Anterior cingulate cortex (tissue), 58 donors: ENCODE measurements around the gene KLHL35.
"Not testable (repeated sequence)": the region's sequence is repeated elsewhere in the genome, so short reads cannot be mapped to it uniquely, and the experiment has no call there.

Experiments used
- DNase-seq, 58 donors: peaks; one replicate each; lab custom pipeline; 2025; lab: John Stamatoyannopoulos, UW

KLHL35 gene

DNA sequence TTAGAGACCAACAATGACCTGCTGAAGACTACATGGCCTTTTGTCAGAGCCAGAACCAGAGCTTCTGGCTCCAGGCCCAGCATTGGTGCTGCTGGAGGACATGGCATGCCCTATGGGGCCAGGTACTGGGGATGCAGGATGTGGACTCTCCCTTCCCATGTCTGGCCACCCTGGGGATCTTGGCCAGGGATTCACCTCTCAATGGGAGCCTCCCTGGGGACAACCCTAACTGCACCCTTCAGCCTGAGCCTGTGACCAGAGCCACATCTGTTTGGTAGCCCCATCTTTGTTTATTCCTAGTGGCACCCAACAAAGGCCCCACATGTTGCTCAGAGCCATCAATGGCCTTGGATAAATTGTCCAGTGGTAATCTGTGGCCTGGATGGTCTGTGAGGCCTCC is 5.8 kb downstream of the KLHL35 start:
- DNase-seq, result no peak

DNA sequence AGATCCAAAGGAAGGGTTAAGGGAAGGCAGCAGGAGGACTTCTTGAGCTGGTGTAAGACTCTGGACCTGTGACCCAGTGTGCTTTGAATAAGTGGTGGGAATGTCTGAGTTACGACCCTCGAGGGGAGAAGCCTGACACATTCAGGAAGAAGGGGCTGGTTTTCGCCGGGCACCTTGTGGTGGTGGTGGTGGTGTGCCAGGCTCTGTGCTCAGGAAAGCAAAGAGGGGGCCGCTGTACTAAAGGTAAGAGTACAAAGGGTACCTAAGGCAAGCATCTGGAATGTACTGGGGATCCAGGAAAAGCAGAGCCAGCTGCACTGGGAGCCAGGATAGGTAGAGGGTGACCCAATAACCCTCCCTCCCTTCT is 6.3 kb downstream of the KLHL35 start:
- DNase-seq, result no peak

DNA sequence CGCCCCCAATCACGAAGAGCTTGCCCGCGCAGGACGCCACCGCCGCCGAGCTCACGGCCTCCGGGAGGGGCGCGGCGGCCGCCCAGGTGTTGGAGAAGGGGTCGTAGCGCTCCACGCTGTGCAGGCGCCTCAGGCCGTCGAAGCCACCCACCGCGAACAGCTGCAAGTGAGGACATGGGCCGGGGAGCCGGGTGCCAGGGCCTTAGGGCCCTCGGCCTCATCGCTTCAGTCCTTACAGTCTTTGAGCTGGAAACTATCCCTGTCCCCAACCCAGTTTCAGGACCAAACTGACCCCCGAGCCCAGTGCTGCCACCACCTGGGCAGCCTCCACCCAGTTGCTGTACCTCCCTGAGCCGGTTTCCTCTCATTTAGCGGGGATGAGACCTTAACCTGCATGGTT is 7.6 kb downstream of the KLHL35 start:
- DNase-seq, result no peak

DNA sequence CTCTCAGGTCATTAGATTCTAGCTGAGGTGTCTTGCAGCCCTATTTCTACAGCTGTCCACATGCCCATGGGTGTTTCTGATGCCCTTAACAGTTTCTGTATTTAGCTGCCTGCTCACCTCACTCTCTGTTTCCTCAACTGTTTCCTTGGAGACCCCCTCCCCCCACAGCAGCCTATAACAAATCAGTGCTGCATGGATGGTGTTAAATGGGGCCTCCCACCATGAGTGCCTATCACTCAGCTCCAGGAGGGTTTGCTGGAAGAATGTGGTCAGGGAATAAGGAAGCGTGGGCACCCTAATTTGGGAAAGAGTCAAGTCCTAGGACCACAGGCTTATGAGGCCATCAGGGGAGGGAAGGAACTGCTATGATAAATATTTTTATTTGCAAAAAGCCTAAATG is 8.6 kb downstream of the KLHL35 start:
- no peak for DNase-seq

DNA sequence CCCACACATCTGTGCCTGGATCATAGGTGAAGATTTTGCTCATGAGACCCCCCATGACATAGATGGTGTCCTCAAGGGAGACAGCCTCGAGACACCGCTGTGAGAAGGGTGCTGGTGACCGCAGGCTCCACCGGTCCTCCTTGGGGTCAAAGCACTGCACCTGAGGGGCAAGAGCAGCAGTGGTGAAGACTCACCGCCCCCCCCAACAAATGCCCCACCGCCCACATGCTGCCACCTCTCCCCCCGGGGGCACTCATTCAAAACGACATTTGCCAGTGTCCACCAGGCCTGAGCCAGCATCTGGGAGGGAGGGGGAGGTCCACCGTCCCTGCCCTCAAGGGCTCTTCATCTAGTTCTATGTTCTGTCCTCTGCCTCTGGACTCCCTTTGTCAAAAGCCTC is 9.3 kb downstream of the KLHL35 start:
- no peak for DNase-seq

DNA sequence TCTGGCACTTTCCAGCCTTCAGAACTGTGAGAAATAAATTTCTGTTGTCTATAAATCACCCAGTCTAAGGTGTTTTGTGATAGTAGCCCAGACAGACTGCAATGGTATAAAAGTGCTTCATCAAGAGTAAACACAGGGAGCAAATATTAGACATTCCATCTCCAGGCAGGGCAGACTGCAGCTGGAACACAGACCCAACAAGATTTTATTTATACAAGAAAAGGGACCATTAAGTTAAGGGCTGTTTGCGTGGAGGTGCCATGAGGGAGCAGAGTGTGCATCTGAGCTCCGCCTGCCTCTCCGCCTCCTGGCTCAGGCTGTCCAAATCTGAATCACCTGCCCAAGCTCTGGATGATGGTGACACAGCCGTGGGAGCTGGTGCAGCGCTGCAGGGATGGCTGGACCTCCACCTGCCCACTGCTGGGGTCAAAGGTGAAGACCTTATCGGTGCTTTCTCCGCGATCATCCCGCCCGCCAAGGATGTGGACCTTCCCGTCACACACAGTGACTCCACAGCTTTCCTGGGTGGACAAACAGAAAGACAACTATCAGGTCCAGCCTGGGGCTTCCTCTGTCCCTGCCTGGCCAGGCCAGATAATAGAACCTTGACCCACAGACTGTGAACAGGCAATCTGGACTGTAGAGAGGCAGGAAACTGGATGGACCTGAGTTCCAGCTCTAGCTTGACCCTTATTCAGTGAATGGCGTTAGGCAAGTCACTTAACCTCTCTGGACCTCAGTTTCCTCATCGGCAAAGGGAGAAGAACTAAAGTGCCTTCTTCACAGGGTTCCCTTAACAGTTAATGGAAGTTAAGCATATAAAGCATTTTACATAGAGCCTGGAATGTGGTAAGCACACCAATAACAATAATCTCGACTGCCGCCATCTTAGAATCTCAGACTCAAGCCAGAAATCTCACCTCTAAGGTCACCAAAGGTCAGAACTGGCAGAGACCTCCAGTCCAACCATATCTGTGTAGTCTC is 10.5 kb downstream of the KLHL35 start:
- DNase-seq, result no peak

DNA sequence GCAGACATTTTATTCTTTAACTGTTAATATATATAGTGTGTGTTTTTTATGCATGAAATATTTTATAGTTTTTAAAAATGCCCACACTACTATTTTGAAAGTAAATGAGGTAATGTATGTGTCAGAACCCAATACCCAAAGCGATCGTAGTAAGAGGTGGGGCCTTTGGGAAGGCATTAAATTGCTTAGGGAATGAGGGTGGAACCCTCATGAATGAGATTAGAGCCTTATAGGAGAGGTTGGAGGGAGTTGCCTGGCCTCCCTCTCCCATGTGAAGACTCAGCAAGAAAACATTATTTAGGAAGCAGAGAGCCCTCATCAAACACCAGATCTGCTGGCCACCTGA is 11.1 kb downstream of the KLHL35 start:
- no peak for DNase-seq

DNA sequence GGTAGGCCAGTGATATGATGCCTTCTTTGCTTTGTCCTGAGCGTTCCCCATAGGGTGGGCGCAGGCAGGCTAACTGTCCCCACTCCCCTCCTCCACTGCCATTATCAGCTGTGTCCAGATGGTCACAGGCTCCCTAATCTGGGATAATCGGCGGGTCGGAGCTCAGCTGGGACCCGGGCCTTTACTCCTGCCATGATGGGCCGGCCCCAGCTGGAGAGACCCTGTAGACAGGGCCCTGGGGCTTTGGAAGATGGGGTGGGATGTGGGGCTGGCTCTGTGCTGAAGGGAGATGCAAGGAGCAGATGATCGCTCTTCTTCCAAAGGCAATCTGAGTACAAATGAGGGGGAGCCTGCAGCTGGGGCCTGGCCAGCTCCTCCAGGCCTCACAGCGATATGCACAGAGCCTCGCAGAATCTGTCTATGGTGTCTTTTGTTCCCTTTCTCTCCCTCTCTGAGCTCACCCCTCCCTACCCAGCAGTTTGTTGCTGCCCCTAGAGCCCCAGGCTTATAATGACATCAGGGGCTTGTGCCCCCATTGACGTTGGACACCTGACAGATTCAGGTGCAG is 11.9 kb downstream of the KLHL35 start:
- peak in 38 of 58 donors; percentile 5 to 67 (median 28) for DNase-seq

DNA sequence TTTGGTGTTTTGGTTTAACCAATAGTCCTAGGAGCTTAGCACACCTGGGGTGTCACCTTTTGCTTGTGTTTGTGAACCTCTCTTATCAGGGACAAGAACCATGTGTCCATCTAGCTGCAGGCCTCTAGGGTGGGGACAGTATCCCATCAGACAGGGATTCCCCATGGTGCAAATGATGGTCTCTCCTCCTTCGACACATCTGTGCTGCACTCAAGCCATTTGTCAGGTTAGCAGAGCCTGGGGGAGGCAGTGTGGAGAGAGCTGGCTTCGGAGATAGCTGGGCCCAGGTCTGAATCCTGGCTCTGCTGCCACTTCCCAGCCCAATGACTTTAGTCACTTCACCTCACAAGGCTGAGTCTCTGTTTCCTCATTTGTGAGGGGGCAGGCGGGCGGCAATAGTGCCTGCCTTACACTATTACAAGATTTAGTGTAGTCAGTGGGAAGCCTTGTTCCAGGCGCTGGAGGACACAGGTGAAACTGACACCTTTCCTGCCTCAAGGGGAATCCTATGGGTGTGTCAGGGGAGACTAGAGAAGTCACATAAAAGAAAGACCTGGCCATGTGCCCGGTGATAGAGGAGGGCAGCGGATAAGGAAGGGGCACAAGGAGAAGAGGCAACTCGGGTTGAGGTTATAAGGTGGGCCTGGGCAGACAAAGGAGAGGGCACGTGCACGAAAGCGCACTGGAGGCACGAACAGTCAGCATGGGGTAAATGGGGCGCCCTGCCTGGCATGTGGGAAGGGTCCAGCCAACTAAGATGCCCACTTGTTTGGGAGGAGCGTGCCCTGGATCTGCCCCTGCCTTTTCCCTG is 12.6 kb downstream of the KLHL35 start:
- no peak for DNase-seq

DNA sequence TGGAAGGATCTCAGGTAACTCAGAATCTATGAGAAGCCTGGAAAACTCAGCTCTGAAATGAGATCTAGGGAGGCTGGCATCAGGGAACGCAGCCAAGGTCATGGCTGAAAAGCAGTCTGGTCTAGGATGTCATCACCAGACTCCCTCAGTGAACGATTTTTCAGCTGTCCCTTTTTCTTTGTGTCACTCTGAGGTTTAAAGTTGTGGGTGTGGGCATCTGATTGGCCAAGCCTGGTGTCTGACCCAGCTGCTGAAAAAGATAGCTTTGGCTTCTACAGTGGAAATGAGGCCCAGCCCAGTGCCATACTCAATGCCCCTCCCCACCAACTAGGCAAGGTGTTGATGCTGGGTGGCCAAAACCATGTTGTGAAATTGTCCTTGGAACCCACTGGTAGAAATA is 19.1 kb downstream of the KLHL35 start:
- no peak for DNase-seq

DNA sequence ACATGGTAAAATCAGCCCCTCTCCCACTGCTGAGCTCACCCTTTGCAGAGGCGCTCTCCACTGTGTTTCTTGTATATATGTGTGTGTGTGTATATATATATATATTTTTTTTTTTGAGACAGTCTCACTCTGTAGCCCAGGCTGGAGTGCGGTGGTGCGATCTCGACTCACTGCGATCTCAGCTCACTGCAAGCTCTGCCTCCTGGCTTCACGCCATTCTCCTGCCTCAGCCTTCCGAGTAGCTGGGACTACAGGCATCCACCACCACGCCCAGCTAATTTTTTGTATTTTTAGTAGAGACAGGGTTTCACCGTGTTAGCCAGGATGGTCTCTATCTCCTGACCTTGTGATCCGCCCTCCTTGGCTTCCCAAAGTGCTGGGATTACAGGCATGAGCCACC is 19.9 kb downstream of the KLHL35 start:
- not testable (repeated sequence) for DNase-seq

DNA sequence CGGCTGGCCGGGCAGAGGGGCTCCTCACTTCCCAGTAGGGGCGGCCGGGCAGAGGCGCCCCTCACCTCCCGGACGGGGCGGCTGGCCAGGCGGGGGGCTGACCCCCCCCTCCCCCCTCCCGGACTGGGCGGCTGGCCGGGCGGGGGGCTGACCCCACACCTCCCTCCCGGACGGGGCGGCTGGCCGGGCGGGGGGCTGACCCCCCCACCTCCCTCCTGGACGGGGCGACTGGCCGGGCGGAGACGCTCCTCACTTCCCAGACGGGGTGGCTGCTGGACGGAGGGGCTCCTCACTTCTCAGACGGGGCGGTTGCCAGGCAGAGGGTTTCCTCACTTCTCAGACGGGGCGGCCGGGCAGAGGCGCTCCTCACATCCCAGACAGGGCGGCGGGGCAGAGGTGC is 23.0 kb downstream of the KLHL35 start:
- not testable (repeated sequence) for DNase-seq

DNA sequence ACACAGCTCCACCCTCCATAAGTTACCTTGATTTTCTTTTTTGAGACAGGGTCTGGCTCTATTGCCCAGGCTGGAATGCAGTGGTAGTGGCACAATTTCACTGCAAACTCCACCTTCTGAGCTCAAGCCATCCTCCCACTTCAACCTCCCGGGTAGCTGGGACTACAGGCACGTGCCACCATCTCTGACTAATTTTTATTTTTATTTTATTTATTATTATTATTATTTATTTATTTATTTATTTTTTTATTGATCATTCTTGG is 24.1 kb downstream of the KLHL35 start:
- DNase-seq, result no peak

DNA sequence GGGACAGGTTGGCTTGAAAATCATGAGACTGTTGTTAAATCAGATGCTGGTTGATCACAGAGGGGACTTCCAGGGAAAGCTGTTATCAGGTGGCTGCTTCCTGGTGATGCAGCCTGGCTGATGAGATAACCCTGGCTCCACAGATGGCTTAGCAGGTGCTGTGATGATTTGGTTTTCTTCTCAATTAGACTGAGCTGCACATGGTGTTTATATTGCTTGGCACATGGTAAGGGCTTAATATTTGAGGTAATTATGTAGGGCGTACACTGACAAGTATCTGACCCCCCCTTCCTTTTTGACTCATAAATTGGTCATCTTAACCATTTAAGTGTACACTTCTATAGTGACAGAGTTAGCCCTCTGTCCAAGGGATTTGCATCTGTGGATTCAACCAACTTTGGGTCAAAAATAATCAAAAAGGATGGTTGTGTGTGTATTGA is 26.6 kb downstream of the KLHL35 start:
- DNase-seq, result no peak

DNA sequence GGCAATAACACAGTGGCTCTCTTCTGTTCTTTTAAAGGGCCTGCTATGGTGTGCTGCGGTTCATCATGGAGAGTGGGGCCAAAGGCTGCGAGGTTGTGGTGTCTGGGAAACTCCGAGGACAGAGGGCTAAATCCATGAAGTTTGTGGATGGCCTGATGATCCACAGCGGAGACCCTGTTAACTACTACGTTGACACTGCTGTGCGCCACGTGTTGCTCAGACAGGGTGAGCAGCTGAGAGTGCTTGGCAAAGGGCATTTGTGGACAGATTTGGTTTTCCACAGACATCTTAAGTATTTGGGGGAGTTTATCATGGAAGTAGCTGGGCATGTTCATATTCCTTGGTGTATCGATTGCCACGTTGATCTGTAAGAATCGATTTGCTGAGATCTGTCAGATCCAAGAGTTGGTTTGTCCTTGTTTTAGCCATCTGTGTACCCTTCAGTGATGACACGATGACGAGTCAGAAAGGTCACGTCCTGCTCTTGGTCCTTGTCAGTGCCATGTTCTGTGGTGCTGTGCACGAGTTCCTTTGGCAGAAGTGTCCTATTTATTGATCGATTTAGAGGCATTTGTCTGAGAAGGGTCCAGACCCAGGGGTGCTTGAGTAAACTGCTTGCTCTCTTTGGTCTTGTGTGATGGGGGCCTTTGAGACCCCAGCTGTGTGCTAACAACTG is 28.9 kb downstream of the KLHL35 start:
- no peak for DNase-seq

DNA sequence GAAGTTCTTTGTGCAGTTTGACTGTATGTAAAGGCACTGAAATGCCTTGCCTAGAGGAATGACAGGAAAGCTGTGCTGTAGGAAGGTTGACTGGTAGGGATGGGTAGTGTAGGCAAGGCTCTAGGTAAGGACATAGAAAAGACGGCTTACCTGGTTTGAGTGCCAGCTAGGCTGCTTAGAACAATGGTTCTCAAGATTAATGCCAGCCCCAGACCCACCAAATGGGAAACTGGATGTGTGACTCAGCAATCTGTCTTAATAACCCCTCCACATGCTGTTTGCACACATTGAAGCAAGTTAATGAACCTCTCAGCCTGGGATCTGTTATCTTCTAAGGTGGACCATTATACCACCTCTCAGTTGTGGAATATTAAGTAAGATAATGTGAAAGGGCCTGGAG is 30.0 kb downstream of the KLHL35 start:
- DNase-seq, result no peak

DNA sequence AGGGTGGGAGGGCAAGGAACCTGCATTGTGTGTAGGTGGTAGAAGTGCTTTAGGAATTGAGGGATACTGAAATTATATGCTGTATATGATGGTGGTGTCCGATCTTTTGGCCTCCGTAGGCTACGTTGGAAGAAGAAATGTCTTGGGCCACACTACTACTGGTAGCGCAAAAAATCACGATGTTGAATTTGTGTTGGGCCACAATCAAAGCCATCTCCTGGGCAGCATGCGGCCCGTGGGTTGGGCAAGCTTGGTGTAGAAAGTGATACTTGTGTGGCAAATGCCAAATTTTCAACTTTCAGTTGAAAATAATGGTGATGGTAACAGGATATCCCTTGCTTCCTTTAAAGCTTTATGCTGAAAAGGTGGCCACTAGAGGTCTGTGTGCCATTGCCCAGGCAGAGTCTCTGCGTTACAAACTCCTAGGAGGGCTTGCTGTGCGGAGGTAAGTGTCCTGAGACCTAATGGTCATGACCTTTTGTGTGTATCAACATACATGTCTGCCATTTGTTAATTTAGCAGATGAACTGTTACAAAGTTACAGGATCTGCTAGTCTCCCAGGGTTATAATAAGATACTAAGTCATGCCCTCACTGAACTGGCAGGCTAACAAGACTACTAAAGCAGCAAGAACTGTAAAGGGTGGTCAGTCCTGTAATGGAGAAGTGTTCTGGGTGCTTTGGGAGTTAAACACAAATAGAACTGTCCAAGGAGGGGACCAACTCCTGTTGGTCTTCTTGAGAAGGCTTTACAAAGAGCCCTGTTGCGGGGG is 30.8 kb downstream of the KLHL35 start:
- no peak for DNase-seq

DNA sequence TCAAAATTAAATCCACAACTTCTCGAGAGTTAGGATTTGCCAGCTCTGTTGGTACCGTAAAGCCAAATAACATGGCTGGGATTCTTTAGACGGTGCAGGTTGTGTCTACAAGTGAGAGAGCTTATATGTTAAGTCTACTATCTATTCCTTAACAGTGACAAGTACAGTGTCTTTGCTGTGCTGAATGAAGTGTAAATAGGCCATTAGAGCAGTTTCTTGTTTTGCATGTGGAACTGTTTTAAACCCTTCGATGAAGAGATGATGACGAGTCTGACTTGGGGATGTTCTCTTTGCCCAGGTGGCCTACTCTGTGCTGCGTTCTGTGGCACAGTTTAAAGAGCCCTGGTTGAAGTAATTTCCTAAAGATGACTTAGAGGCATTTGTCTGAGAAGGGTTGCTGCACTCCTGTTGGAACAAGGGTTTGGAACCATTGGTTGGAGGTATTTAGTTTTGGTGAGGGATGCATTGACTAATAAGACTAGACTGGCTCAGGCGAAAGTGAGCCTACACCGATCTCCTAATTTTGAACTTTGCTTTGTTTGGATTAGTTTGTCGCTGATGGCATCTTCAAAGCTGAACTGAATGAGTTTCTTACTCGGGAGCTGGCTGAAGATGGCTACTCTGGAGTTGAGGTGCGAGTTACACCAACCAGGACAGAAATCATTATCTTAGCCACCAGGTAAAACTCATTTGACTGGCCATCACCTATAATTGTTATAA is 32.7 kb downstream of the KLHL35 start:
- no peak for DNase-seq

DNA sequence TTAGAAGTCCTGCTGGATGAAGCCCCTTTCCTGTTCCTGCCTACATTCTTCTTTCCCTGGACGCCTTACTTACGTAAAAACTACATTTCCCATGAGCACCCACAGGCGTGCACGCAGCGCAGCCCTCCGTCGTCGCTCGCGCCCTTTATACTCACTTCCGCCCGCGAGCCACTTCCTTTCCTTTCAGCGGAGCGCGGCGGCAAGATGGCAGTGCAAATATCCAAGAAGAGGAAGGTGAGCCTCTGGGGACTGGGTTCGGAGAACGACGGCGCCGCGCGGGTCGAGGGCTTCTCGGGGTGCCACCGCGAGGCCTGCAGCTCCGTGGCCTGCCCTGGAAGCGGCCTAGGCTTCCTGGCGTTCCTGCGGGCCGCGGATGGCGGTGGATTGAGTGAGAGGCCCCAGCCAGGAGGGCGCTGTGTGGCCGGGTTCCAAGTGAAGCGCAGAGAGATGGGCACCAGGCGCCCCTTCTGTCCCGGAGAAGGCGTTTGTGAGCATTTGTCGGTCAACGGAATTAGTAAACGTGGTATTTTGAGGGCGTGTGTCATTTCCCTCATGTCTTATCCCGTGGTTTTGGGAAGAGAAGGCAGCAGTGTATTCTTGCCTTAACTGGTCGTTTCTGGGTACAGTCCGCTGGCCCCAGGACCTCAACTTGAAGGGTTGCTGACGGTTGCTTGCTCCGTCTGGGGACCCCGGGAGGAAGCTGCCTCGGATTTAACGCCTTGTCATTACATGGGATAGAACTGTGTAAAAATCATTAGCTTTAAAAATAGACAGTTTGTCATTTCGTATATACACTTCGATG is 33.5 kb downstream of the KLHL35 start, which contains the start of gene RPS3:
Gene RPS3 (plus strand): TSS at position 175 of the 802 bp plus-strand sequence. CDS start 30 bp downstream, at position 205.
- peak; percentile 24 to 94 (median 85) for DNase-seq
